ENCODE results near the gene FBXL13. TPM values are rescaled to one million over a fixed set of nuclear protein-coding genes. Genes with fewer than 3 reads are reported as not detected.

Gene FBXL13
- total and polyA plus RNA-seq, 10 of the 15 experiments (the other 5 are each of a cell fraction or from before 2014, with no cell fraction given) = 0.08 to 0.95 (median 0.28) TPM; not detected in 2

- H3K36me3 ChIP-seq (ENCODE audit: control insufficient read depth in 2 of 2, insufficient read depth in 2 of 2, low read length in 1 of 2) = no peaks in the 10 kb centered on the region
- WGBS (ENCODE audit: insufficient coverage, insufficient replicate concordance, low lambda C conversion rate, missing lambda C conversion rate) = 3% methylated on average over 2 of the region's 2 CpGs
- POLR2A ChIA-PET = no interaction called here
- in situ Hi-C loops (cut with MboI) (no loop called here), intact Hi-C loops (cut with micrococcal nuclease; ENCODE audit: unreplicated experiment) (no loop called here)
- no peak overlapping the region for H3K9ac ChIP-seq (ENCODE audit: control insufficient read depth, insufficient read depth, low read length)
- no peak overlapping the region for H3K4me3 ChIP-seq
- no peak for DNase-seq (ENCODE audit: low read depth, low spot score)
- no peaks in the 10 kb centered on the region for H4K20me1 ChIP-seq (ENCODE audit: control insufficient read depth, insufficient read depth)
- H2AFZ ChIP-seq (ENCODE audit: control insufficient read depth, low read depth, low read length) = no peak overlapping the region
- no peak for ATAC-seq
- no TSS peak for BruUV-seq (replicated peaks)
- FAIRE-seq = no peak
- H3K27me3 ChIP-seq (replicated peaks in 1 of 2; ENCODE audit: control insufficient read depth in 2 of 2, insufficient read depth in 2 of 2, low read length in 1 of 2) = no peaks in the 10 kb centered on the region
- SMC1A ChIA-PET (ENCODE audit: uncharacterized antibody, unreplicated experiment) = interaction anchor here (0.7 to 1.2 kb wide), 2 partner anchors 53 to 55 kb away, joined by 3 to 4 read pairs; no protein-coding TSS in a partner anchor
- RAD21 ChIA-PET (ENCODE audit: unreplicated experiment) = interaction anchor here (0.7 kb wide), 1 partner anchor 172 kb away, joined by 3 read pairs; no protein-coding TSS in a partner anchor
- H3K4me1 ChIP-seq (ENCODE audit: control insufficient read depth, insufficient read depth, low read length) = no peaks in the 10 kb centered on the region
- no peak overlapping the region for H3K27ac ChIP-seq (ENCODE audit: control insufficient read depth, insufficient read depth)
- H3K79me2 ChIP-seq (ENCODE audit: control insufficient read depth, insufficient read depth, low read length) = no peaks in the 10 kb centered on the region
- no peaks in the 10 kb centered on the region for H3K9me3 ChIP-seq (replicated peaks; ENCODE audit: control insufficient read depth, insufficient read depth, low read length)
- CTCF ChIA-PET = no interaction called here
- no peak overlapping the region for H3K4me2 ChIP-seq (ENCODE audit: control insufficient read depth, insufficient read depth)
- TF ChIP-seq TCF12 (IDR thresholded peaks at IDR 0.05; ENCODE audit: low read depth, low read length) (no peak), MTA2 (IDR thresholded peaks at IDR 0.05; ENCODE audit: low read depth) (no peak), BMI1 (IDR thresholded peaks at IDR 0.05; ENCODE audit: borderline replicate concordance) (no peak), KAT2A (conservative IDR thresholded peaks at IDR 0.05; ENCODE audit: control insufficient read depth, low read depth, low read length) (no peak), ZNF592 (IDR thresholded peaks at IDR 0.05) (no peak), NBN (IDR thresholded peaks at IDR 0.05) (no peak), POLR2AphosphoS2 (IDR thresholded peaks at IDR 0.05; ENCODE audit: low read depth, low read length) (no peak), TCF7 (IDR thresholded peaks at IDR 0.05; ENCODE audit: borderline replicate concordance) (no peak), TAF1 (IDR thresholded peaks at IDR 0.05; ENCODE audit: borderline replicate concordance, low read depth, low read length) (no peak), EED (IDR thresholded peaks at IDR 0.05; ENCODE audit: low read depth) (no peak)
- TF ChIP-seq, protein P1, sequence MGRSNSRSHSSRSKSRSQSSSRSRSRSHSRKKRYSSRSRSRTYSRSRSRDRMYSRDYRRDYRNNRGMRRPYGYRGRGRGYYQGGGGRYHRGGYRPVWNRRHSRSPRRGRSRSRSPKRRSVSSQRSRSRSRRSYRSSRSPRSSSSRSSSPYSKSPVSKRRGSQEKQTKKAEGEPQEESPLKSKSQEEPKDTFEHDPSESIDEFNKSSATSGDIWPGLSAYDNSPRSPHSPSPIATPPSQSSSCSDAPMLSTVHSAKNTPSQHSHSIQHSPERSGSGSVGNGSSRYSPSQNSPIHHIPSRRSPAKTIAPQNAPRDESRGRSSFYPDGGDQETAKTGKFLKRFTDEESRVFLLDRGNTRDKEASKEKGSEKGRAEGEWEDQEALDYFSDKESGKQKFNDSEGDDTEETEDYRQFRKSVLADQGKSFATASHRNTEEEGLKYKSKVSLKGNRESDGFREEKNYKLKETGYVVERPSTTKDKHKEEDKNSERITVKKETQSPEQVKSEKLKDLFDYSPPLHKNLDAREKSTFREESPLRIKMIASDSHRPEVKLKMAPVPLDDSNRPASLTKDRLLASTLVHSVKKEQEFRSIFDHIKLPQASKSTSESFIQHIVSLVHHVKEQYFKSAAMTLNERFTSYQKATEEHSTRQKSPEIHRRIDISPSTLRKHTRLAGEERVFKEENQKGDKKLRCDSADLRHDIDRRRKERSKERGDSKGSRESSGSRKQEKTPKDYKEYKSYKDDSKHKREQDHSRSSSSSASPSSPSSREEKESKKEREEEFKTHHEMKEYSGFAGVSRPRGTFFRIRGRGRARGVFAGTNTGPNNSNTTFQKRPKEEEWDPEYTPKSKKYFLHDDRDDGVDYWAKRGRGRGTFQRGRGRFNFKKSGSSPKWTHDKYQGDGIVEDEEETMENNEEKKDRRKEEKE (IDR thresholded peaks at IDR 0.05) = no peak
- TF ChIP-seq, protein P2, sequence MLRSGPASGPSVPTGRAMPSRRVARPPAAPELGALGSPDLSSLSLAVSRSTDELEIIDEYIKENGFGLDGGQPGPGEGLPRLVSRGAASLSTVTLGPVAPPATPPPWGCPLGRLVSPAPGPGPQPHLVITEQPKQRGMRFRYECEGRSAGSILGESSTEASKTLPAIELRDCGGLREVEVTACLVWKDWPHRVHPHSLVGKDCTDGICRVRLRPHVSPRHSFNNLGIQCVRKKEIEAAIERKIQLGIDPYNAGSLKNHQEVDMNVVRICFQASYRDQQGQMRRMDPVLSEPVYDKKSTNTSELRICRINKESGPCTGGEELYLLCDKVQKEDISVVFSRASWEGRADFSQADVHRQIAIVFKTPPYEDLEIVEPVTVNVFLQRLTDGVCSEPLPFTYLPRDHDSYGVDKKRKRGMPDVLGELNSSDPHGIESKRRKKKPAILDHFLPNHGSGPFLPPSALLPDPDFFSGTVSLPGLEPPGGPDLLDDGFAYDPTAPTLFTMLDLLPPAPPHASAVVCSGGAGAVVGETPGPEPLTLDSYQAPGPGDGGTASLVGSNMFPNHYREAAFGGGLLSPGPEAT (IDR thresholded peaks at IDR 0.05; ENCODE audit: low read depth) = no peak
Observed at GRCh38 chr7:102890292-102890970, 184.2 kb downstream of the FBXL13 start.

Measured in GM12878 (cell line).